HG03103 (cell line): ENCODE data around the gene TCF23.
"Not testable (repeated sequence)": the region's sequence is repeated elsewhere in the genome, so short reads cannot be mapped to it uniquely, and the experiment has no call there.

Experiments used
- ATAC-seq: cut with Tn5 transposase; IDR thresholded peaks from one replicate; pipeline ENCODE4 v1.9.1; 2021; ENCODE audit warnings: low read depth; ENCODE audit not compliant: unreplicated experiment

The TCF23 gene

DNA sequence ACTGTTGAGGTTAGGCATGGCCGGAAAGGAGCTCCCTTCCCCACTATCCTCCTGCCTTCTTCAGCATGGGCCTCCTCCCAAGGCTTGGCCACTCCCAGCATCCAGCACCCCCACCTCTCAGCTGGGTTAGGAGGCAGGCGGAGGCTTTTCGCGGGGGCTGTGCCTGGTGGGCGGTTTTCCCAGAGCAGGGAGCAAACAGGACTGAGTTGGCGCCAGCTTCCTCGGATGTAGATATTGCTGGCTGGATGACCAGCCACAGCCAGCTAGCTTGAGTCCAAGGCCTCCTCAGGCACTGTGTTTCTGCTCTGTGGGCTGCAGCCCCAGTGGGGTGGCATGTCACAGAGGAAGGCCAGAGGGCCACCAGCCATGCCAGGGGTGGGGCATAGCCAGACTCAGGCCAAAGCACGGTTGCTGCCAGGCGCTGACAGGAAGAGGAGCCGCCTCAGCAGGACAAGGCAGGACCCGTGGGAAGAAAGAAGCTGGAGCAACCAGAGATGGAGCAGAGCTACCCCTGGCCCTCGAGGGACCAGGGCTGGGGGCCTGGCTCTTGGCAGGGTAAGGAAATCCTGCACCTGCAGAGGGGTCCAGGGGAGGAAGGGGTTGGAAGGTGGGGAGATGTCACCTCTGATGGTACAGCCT, at the start of gene TCF23:
Gene TCF23 (plus strand): TSS at position 204 of the 639 bp plus-strand sequence. CDS start 130 bp downstream, at position 334.
- ATAC-seq = no peak

DNA sequence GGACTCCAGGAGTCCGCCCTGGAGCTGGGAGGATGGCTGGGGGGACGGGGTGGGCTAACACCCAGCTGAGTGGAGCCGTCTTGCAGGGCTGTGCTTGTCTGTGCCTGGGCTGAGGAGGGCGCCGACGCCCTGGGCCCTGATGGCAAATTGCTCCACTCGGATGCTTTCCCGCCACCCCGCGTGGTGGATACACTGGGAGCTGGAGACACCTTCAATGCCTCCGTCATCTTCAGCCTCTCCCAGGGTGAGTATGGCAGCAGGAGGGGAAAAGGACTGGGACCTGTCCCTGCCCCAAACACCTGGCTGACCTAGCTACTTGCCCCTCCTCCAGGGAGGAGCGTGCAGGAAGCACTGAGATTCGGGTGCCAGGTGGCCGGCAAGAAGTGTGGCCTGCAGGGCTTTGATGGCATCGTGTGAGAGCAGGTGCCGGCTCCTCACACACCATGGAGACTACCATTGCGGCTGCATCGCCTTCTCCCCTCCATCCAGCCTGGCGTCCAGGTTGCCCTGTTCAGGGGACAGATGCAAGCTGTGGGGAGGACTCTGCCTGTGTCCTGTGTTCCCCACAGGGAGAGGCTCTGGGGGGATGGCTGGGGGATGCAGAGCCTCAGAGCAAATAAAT, 49.4 kb upstream of the TCF23 start:
- ATAC-seq = no peak

DNA sequence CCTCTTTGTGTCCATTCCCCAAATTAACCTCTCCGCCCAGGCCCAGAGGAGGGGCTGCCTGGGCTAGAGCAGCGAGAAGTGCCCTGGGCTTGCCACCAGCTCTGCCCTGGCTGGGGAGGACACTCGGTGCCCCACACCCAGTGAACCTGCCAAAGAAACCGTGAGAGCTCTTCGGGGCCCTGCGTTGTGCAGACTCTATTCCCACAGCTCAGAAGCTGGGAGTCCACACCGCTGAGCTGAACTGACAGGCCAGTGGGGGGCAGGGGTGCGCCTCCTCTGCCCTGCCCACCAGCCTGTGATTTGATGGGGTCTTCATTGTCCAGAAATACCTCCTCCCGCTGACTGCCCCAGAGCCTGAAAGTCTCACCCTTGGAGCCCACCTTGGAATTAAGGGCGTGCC, 48.8 kb upstream of the TCF23 start:
- ATAC-seq = no peak

- no peak for ATAC-seq
These were observed 46.5 kb upstream of the TCF23 start for GRCh38 chr2:27102329-27102728.

DNA sequence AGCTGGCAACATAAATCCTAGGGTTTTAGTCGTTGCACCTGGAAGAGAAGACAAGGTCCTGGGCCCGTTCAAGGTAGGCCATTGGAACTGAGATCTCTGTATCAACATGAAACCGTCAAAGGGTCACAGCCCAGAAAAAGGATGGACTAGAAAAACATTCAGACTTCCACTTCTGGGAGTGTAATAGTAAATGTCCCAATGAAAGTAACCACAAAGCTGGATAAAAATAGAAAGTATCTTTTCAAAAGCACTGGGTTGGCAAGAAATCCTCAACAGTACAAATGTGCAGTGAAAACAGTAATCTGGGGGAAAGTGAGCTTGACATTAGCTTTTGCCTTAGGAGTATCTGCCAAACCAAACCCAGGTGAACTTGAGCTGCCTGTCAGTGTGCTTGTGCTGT, 42.8 kb upstream of the TCF23 start:
- no peak for ATAC-seq

- ATAC-seq = no peak
These were observed 40.6 kb upstream of the TCF23 start for GRCh38 chr2:27108221-27108620.

DNA sequence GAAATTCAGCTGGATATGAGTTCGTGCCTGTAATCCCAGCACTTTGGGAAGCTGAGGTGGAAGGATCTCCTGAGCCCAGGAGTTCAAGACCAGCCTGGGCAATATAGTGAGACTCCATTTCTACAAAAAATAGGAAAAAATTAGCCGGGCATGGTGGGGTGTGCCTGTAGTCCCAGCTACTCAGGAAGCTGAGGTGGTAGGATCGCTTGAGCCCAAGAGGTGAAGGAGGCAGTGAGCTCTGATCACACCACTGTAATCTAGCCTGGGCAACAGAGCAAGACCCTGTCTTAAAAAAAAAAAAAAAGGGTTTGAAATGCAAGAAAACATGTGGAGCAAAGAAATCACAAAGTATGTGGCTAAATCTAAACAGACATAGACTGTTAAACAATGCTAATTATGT, 39.7 kb upstream of the TCF23 start:
- no peak for ATAC-seq

- ATAC-seq = not testable (repeated sequence)
These were observed 38.0 kb upstream of the TCF23 start for GRCh38 chr2:27110603-27111352.

GRCh38 chr2:27111392-27112078, 37.3 kb upstream of the TCF23 start:
- ATAC-seq = not testable (repeated sequence)

DNA sequence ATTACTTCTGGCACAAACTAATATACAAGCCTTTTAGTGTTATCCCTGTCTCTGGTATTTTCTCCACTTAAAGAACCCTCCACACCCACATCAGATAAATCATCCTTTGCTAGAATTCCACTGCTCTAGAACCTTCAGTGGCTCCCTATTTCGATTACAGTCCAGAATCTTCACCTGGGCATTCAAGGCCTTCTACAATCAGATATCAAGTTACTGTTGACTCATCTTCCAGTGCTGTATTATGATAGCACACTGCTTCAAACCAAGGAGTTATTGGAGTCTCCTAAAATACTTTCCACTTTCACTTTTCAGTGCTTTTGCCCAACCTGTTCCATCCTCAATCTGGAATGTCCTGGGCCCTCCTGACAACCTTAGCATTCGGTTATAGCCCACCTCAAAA, 33.3 kb upstream of the TCF23 start:
- ATAC-seq = no peak

GRCh38 chr2:27117995-27118524, 30.7 kb upstream of the TCF23 start:
- ATAC-seq = no peak

- ATAC-seq = no peak
These were observed 30.1 kb upstream of the TCF23 start, which contains the start of gene CGREF1 for GRCh38 chr2:27118525-27119329. Gene CGREF1 (minus strand): TSS chr2:27119128. CDS start chr2:27104366, 14,762 bp downstream.

DNA sequence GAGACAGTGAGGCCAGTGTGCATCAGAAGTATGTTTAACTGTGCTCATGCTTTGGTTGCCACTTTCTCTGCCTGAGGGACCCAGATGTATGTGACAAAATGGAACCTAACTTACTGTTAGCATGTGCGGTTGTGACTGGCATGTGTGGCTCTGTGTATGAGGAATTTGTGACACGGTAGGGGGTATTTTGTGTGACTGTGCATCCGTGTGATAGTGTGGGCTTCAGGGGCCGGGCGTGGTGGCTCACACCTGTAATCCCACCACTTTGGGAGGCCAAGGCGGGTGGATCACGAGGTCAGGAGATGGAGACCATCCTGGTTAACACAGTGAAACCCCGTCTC, 29.5 kb upstream of the TCF23 start:
- ATAC-seq = not testable (repeated sequence)

DNA sequence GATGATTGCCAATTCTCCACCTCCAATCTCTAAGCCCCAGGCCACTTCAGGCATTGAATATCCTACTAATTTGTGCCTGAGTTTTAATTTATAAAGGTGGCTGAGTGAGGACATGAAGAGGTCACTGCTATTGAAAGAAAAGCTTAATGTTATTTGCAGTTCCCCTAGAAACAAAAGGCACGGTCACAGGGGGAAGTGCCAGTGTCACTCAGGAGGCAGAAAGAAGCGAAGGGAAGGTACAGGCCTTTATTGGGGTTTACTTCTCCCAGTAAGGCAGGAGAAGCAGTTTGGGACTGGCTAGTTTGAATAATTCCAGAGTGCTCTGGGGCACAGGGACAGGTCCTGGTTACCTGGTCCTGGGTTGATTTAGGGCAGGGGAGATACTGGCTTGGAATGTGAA, 26.9 kb upstream of the TCF23 start:
- no peak for ATAC-seq

DNA sequence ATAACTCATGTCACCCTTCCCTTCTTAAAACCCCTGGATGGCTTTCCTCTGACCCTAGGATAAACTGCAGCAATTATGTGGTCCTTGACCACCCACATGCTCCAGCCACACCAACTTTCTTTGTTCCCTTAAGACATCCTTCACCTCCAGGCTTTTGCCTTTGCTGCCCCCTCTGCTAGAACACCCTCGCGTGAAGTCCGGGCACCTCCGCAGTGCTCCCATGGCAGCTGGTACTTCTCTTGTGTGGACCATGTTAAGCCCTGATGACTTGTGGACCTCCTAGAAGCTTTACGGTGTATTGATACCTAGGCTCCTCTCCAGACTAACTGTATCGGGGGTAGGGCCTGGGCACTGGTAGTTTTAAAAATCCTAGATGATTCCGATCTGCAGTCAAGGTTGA, 26.0 kb upstream of the TCF23 start:
- ATAC-seq = no peak

- no peak for ATAC-seq
These were observed 25.3 kb upstream of the TCF23 start, which contains the start of gene ABHD1 for GRCh38 chr2:27123302-27124150. Gene ABHD1 (plus strand): TSS chr2:27123815. CDS start chr2:27123949, 134 bp downstream.

GRCh38 chr2:27125104-27125503, 23.7 kb upstream of the TCF23 start:
- no peak for ATAC-seq

DNA sequence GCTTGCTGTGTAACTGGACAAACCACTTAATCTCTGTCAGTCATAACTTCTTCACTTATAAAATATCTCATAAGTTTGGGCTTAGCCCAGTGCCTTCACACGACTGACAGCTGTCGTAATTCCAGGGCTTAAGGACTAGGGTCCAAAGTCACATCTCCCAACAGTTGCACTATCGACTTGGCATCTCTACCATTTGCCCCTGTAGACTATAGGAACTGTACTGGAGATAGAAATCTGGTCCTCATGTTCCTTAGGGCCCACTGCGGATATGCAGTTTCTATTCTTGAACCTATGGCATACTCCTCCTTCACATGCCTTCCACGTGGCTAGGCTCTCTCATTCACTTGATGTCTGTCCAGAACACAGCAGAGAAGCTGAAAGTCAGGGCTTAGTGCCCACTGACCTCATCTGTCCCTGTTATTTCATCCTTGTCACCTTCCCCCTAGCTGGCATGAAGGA, 22.5 kb upstream of the TCF23 start:
- no peak for ATAC-seq
